Heart right ventricle (tissue), 16 donors: Measurements from ENCODE around the gene ZNF438. TPM values are rescaled to one million over a fixed set of nuclear protein-coding genes. Genes with fewer than 3 reads are reported as not detected.

ENCODE experiments used
- ATAC-seq, 8 donors: fragments of 200-7000 bp; cut with Tn5 transposase; one replicate each; pipeline ENCODE4 v1.9.1; 2020; ENCODE audit warnings: mild to moderate bottlenecking in 8 of 8, moderate library complexity in 8 of 8, moderate number of reproducible peaks in 1 of 8
- DNase-seq, 2 donors: peaks; one replicate each; pipeline ENCODE4 v3.0.0-alpha.2; 2020
- H3K27ac ChIP-seq, 10 donors: fragments of 200-600 bp; sonication (generic) in 2 of 10; one replicate each; pipeline versions ENCODE4 v1.5.0 to v1.8.0; 2020 to 2022; ENCODE audit warnings: mild to moderate bottlenecking in 3 of 10
- H3K27me3 ChIP-seq, 7 donors: fragments of 200-600 bp; one replicate each; pipeline ENCODE4 v1.8.0; 2021 to 2022; ENCODE audit warnings: mild to moderate bottlenecking in 2 of 7
- H3K36me3 ChIP-seq, 9 donors: fragments of 200-600 bp; sonication (generic) in 1 of 9; one replicate each; pipeline versions ENCODE4 v1.5.0 to v1.8.0; 2020 to 2022; ENCODE audit warnings: mild to moderate bottlenecking in 2 of 9
- H3K4me1 ChIP-seq, 9 donors: fragments of 200-600 bp; sonication (generic) in 1 of 9; one replicate each; pipeline versions ENCODE4 v1.5.0 to v1.8.0; 2020 to 2022; ENCODE audit warnings: mild to moderate bottlenecking in 4 of 9
- H3K4me3 ChIP-seq, 10 donors: fragments of 200-600 bp; sonication (generic) in 2 of 10; one replicate each; pipeline versions ENCODE4 v1.5.0 to v1.8.0; 2020 to 2022; ENCODE audit warnings: mild to moderate bottlenecking in 7 of 10, moderate library complexity in 2 of 10
- H3K9me3 ChIP-seq, 11 donors: fragments of 200-600 bp in 10 of 11; sonication (generic) in 2 of 11; one replicate each; pipeline versions ENCODE4 v1.5.0 to v1.8.0; 2013 to 2022; ENCODE audit warnings: mild to moderate bottlenecking in 2 of 11, control low read depth in 1 of 11, moderate library complexity in 1 of 11
- WGBS, 2 donors: extraction: QIAGEN DNeasy Blood & Tissue Kit; methylation state at CpG; one replicate each; pipeline ENCODE4 v1.1.7; 2013; ENCODE audit warnings: inconsistent platforms in 1 of 2; 5-methylcytosine and 5-hydroxymethylcytosine counted together
- intact Hi-C, 10 donors: fragments of 100-400 bp; cut with DNase I; formaldehyde crosslinking; loops; one replicate each; pipeline versions ENCODE4 v1.11.1 to v1.14.2; 2022
- polyA plus RNA-seq, 2 donors: library from polyadenylated mRNA; stranded (reverse); fragments of 200-250 nt; gene quantifications; one replicate each; pipeline ENCODE4 v1.2.3, GENCODE V29; 2013
- total RNA-seq, 10 donors: library from RNA; stranded (reverse); fragmentation: NEBNext Ultra II Directional in 3 of 10; extraction: Animal tissue kit (Norgen Biotek cat#: 25700) in 3 of 10; gene quantifications; one replicate each; pipeline versions ENCODE4 v1.2.1 to v1.2.4, GENCODE V29; 2021 to 2023
- TF ChIP-seq, protein P1 (sequence below), 9 donors: fragments of 200-600 bp; sonication (generic) in 2 of 9; IDR thresholded peaks; one replicate each; pipeline versions ENCODE4 v1.5.0 to v1.8.0; 2021 to 2022; ENCODE audit warnings: antibody characterized with exemption in 9 of 9, mild to moderate bottlenecking in 5 of 9, moderate library complexity in 1 of 9
- donor health status: Arrhythmogenic right ventricular cardiomyopathy.
- donor health status: ischemic (EF 13 %, LVEDD 7.1; RV severe dilation, severe dysfunction).
- donor health status: healthy with polysubstance abuse.
- donor health status: DM: no; HTN: yes; CAD: no.
- donor health status: DM: no; HTN: no; CAD: no.
- donor health status: ischemic (EF 25% LVEDD 6.9; RV normal size, moderate dysfunction).
- donor health status: ischemic (EF 25% LVEDD 5.7; RV mildly dilated, moderate dysfunction).
- donor health status: healthy.
- donor health status: DM: yes; HTN: yes; CAD: no.
- donor health status: Ischemic cardiomyopathy.
- donor health status: ischemic (EF 35%, LVEDD 5.7; RV mildly dilated, moderate dysfunction).
- donor health status: nonischemic (EF 11% LVEDD 7.7; RV severe dilation, severe dysfunction).
- donor health status: DM: yes; HTN: yes; CAD: no.
- donor health status: PGD.
- donor health status: ischemic (EF 29% LVEDD 5.4; RV normal size, mild dysfunction).
- donor health status: nonischemic (EF 23%, LVEDD 6.1; RV moderate dilation, normal function).

Gene ZNF438
- total and polyA plus RNA-seq, 12 donors = 7.8 to 21.1 (median 12.4) TPM

DNA sequence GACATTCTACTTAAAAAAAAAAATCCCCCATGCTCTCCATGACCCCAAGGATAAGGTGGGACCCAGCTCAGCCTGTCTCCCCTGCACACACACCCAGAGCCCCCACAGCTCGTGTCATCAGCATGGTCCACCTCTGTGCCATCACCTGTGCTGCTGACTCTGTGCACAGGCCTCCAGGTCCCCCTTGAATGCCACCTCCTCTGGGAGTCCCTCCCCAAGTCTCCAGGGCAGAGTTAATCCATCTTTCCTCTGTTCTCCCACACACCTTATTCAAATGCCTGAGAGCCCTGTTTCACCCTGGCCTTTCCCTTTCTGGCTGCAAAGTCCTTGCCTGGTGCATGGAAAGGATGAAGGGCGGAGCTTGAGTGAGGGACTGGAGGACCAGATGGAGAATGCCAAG, 208.0 kb downstream of the ZNF438 start:
- no peaks in the 10 kb centered on the region for H3K9me3 ChIP-seq
- no peaks in the 10 kb centered on the region for H3K27me3 ChIP-seq
- no peak overlapping the region for H3K27ac ChIP-seq
- 92 to 95% methylated on average over 2 of the region's 2 CpGs for WGBS, 2 donors
- peaks cover 0 to 48% (median 16%) of the 10 kb centered on the region in 9 donors for H3K4me1 ChIP-seq
- H3K4me3 ChIP-seq = no peak overlapping the region
- ATAC-seq (no peak), DNase-seq (no peak)
- H3K36me3 ChIP-seq = no peaks in the 10 kb centered on the region
- intact Hi-C loops = no loop called here
- TF ChIP-seq, protein P1, sequence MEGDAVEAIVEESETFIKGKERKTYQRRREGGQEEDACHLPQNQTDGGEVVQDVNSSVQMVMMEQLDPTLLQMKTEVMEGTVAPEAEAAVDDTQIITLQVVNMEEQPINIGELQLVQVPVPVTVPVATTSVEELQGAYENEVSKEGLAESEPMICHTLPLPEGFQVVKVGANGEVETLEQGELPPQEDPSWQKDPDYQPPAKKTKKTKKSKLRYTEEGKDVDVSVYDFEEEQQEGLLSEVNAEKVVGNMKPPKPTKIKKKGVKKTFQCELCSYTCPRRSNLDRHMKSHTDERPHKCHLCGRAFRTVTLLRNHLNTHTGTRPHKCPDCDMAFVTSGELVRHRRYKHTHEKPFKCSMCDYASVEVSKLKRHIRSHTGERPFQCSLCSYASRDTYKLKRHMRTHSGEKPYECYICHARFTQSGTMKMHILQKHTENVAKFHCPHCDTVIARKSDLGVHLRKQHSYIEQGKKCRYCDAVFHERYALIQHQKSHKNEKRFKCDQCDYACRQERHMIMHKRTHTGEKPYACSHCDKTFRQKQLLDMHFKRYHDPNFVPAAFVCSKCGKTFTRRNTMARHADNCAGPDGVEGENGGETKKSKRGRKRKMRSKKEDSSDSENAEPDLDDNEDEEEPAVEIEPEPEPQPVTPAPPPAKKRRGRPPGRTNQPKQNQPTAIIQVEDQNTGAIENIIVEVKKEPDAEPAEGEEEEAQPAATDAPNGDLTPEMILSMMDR (IDR thresholded peaks at IDR 0.05) = no peak

DNA sequence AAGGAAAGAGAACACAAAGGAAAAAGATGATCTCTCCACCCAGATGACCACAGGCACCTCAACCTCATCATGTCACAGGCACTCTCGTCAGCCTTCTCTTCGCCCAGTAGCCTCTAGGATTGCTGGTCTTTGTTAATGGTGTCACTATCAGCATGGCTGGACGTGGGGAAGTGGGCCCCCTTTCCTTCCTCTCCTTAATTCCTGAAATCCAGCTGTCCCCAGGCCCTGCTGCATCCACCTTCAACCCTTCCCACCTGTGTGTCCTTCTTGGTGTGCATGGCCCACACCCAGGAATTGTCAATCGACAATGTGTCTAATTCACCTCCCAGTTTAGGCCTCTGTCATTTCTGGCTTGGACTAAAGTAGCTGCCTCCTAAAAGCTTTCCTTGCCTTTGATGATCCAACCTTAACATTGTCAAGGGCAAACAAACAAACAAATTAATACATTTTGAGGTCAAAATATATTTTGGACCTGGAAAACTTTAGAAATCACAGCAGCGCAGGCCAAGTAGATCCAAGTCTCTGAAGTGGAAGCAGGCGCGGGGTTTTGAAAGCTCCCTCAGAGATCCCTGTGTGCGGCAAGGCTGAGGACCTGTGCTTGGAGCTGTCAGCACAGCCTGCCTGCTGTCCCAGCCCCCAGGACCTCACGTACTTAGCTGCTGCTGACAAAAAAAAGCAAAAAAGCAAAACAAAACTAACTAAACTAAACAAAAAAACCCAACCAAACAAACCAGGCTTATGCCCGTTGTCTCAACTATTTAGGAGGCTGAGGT, 208.8 kb downstream of the ZNF438 start:
- no peaks in the 10 kb centered on the region for H3K27me3 ChIP-seq
- no peaks in the 10 kb centered on the region for H3K9me3 ChIP-seq
- no peaks in the 10 kb centered on the region for H3K36me3 ChIP-seq
- H3K4me1 ChIP-seq = peaks cover 0 to 48% (median 18%) of the 10 kb centered on the region in 9 donors
- intact Hi-C loops = no loop called here
- no peak overlapping the region for H3K4me3 ChIP-seq
- DNase-seq (no peak), ATAC-seq (no peak)
- 67 to 76% methylated on average over 10 of the region's 10 CpGs for WGBS, 2 donors
- peak overlapping the region in 1 of 10 donors; percentile 82 for H3K27ac ChIP-seq
- TF ChIP-seq, protein P1 (IDR thresholded peaks at IDR 0.05) = no peak

DNA sequence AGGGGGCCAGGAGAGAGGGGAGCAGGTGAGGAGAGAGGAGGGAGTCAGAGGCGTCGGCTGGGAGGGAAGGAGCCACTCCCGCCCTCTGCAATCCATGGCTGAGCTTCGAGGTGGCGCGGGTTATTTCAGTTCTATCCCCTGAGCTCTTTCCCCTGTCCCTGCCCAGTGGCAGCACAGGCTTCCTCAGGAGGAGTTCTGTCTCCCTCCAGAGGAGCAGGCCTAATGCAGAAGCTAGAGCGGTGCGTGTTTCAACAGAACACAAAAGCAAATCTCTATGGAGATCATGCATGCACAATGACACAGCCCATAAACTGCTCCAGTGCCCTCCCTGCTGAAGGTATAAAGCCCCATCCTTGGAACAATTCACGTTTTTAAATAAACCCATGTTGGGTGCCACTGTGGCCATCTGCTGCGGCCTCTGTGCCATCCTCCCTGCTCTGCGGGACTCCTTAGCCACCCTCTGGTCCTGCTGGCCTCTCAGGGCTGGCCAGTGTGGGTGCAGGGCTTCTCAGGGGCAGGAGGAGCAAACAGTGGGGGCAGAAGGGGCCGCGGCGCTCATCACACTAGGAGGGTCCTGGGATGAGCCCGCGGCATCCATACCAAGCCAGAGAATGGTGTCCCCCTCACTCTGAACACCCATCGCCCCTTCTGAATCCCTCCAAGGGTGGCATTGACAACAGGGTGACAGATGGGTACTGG, 209.5 kb downstream of the ZNF438 start:
- DNase-seq (no peak), ATAC-seq (peak in 3 of 8 donors; percentile 2 to 19 (median 13))
- Histone ChIP-seq H3K9me3 (no peaks in the 10 kb centered on the region), H3K36me3 (no peaks in the 10 kb centered on the region), H3K4me1 (peaks cover 0 to 48% (median 13%) of the 10 kb centered on the region in 9 donors), H3K27me3 (no peaks in the 10 kb centered on the region), H3K27ac (peak overlapping the region in 6 of 10 donors; percentile 33 to 85 (median 78)), H3K4me3 (no peak overlapping the region)
- WGBS, 2 donors = 84 to 90% methylated on average over 17 of the region's 17 CpGs
- TF ChIP-seq, protein P1 (IDR thresholded peaks at IDR 0.05) = no peak
- intact Hi-C loops = no loop called here

DNA sequence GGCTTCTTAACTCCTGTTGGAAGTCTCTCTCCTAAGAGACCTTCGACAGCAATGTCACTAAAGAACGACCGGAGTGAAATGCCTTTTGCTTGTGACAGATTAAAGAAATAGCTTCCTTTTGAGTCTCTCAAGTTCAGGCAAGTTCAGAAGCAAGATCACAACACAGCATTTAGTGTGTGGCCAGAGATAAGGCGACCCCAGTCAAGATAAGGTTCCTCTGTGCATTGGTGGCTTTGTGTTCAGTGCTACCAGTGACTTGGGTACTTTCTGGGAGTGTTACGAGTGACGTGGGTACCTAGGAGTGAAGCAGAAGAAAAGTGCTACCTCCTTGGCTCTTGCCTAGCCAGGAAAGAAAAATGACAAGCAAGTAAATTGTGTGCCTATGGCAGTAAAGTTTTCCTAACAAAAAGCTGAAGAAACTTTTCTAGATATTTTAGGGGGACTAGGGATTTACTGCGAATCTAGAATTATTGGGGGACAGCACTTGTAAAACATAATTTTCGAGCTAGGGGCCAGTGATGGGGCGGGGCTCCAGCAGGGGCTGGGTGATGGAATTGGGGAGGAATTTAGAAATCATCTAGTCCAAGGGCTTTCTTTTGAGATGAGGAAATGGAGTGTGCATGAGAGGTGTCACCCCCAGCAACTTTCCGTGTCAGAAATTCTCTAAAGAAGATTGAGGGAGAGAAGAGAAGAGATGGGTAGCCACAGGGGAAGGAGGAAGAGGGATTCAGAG, 210.2 kb downstream of the ZNF438 start:
- Histone ChIP-seq H3K27ac (peak overlapping the region in 9 of 10 donors; percentile 65 to 85 (median 79)), H3K36me3 (no peaks in the 10 kb centered on the region), H3K9me3 (no peaks in the 10 kb centered on the region), H3K4me3 (no peak overlapping the region), H3K4me1 (peaks cover 0 to 55% (median 19%) of the 10 kb centered on the region in 9 donors), H3K27me3 (no peaks in the 10 kb centered on the region)
- DNase-seq = no peak
- WGBS, 2 donors = 72% methylated on average over 10 of the region's 10 CpGs
- intact Hi-C loops = no loop called here
- no peak for ATAC-seq
- TF ChIP-seq, protein P1 (IDR thresholded peaks at IDR 0.05) = no peak
